ENCODE results near the gene RBMX.
"Not testable (repeated sequence)": the region's sequence is repeated elsewhere in the genome, so short reads cannot be mapped to it uniquely, and the experiment has no call there.

RBMX gene

GRCh38 chrX:136880452-136881013 is at the start of gene RBMX:
Gene RBMX (minus strand): TSS chrX:136880725. CDS start chrX:136879427, 1,298 bp downstream.
- DNase-seq (ENCODE audit: low read depth in 2 of 2) = peak; percentile 79 to 84

DNA sequence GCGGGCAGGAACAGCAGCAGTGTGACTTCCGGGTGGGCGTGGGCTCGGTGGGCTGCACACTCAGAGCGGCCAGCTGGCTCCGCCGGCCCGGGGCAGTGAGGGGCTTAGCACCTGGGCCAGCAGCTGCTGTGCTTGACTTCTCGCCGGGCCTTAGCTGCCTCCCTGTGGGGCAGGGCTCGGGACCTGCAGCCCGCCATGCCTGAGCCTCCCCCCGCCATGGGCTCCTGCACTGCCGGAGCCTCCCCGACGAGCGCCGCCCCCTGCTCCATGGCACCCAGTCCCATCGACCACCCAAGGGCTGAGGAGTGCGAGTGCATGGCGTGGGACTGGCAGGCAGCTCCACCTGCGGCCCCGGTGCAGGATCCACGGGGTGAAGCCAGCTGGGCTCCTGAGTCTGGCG is 40.9 kb upstream of the RBMX start:
- not testable (repeated sequence) for DNase-seq (ENCODE audit: low read depth in 2 of 2)

DNA sequence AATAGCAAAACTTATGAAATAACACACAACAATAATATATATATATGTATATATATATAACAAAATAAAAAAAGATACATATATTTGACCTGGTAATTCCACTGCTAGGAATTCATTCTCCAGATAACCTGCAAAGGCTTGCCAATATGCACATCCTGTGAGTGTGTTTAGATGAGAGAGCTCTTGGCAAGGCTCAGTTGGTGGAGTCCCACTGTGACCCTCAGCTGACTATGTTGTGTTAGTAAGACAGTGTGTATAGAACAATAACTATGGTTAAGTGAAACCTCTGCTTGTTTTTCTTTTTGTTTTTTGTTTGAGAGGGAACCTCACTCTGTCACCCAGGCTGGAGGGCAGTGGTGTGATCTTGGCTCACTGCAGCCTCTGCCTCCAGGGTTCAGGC is 39.5 kb upstream of the RBMX start:
- DNase-seq (ENCODE audit: low read depth in 2 of 2) = no peak

GRCh38 chrX:136916827-136917226 is 36.3 kb upstream of the RBMX start:
- no peak for DNase-seq (ENCODE audit: low read depth in 2 of 2)

GRCh38 chrX:136911661-136912060 is 31.1 kb upstream of the RBMX start:
- not testable (repeated sequence) for DNase-seq (ENCODE audit: low read depth in 2 of 2)

- no peak for DNase-seq (ENCODE audit: low read depth in 2 of 2)
Measured at GRCh38 chrX:136911253-136911652, 30.7 kb upstream of the RBMX start.

GRCh38 chrX:136910565-136911035 is 30.1 kb upstream of the RBMX start:
- DNase-seq (ENCODE audit: low read depth in 2 of 2) = no peak

GRCh38 chrX:136909706-136910564 is 29.4 kb upstream of the RBMX start:
- DNase-seq (ENCODE audit: low read depth in 2 of 2) = peak; percentile 39 to 42

DNA sequence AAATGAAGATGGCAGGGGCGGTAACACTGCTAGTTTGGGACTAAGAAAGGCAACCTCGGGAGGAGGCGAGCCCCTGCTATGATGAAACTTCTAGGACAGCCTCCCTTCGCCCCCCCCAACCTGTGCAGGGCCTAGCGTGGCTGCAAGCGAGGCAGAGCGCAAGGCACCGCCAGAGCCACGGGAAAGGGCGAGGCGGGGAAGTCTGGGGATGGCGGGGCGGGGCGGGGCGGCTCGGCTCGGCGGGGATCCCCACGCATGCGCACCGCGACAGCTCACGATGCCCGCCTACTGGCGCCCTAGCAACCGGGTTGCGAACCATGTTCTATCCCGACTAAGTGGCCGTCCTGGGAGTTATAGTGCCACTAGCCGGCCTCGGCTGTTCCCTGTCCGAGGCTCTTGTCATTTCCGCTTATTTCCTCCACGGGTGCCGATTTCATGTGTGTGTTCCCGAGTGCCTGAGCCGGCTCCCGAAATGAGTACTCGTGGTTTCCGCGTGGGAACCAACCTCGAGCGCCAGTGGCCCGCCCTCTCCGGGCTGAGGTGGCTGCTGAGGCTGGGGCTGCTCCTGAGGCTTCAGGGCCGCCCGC is 28.7 kb upstream of the RBMX start:
- DNase-seq (ENCODE audit: low read depth in 2 of 2) = peak; percentile 45 to 71

DNA sequence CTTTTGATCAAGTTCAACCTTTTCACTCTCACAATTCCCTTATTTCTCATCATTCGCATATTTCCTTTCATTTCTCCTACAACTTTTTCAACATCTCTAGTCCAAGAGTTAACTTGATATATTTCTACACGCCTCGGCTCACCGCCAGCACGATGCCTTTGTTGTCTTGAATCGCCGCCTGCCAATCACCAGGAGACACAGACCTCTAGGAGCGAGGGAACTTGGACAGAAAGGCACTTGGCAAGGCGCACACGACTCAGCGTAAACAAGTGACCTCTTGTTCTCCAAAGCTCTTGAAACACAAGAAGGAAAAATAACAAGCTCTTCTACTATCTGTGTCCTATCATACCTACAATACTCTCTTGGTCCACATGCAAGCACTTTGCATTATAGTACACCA is 27.1 kb upstream of the RBMX start:
- DNase-seq (ENCODE audit: low read depth in 2 of 2) = no peak

DNA sequence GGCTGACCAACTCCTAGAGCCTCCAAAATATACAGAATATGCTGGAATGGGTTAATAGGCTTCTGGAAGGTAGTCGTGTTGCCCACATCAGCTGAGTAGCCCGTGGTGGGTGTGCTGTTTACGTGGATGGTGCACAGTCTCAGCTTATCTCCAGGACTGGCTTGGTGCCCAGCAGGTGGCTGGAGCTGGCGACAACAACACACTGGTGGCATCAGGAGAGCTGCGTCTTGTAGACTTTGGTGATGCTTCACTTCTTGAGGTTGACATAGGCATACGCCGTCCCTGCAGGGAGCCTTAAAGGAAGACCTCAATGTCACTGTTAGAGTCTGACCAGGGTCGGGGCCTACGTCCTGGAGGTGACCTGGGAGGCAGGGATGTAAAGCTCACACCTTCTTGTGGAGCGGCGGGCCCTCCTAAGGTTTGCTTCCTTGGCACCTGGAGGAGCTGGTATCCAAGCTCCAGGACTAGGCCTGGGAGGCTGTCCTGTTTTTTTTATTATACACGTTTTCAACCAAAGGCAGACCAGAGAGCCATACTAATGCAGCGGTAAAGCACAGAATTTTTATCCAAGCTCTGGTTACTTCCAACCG is 26.5 kb upstream of the RBMX start:
- DNase-seq (ENCODE audit: low read depth in 2 of 2) = no peak

- not testable (repeated sequence) for DNase-seq (ENCODE audit: low read depth in 2 of 2)
Measured at GRCh38 chrX:136904067-136904466, 23.5 kb upstream of the RBMX start.

GRCh38 chrX:136900071-136900470 is 19.5 kb upstream of the RBMX start:
- DNase-seq (ENCODE audit: low read depth in 2 of 2) = not testable (repeated sequence)

DNA sequence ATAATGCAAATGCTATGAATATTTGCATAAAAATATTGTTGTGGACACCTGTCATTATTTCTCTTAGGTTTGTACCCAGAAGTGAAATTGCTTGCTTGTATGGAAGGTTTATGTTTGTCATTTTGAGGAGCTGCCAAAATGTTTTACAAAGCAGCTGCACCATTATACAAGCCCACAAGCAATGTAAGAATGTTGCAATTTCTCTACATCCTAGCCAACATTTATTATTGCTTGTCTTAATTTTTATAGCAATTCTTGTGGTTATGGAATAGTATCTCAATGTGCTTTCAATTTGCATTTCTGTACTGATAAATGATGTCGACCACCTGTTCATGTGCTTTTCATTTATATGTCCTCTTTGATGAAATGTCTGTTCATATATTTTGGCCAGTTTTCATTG is 18.7 kb upstream of the RBMX start:
- no peak for DNase-seq (ENCODE audit: low read depth in 2 of 2)

DNA sequence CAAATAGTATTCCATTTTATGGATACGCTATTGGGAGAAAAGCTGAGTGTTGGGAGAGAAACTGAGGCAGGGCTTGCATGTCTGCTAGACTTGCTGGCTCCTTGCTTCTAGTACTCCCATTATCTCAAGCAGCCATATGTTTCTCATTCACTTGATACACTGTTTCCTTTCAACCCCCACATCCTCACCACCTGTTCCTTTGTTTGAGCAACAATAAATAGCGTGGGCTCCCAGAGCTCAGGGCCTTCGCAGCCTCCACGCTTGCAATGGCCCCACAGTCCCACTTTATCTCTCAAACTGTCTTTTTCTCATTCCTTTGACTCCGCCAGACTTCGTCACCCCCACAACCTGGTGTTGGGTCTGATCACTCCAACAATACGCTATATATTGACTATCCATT is 18.2 kb upstream of the RBMX start:
- not testable (repeated sequence) for DNase-seq (ENCODE audit: low read depth in 2 of 2)

DNA sequence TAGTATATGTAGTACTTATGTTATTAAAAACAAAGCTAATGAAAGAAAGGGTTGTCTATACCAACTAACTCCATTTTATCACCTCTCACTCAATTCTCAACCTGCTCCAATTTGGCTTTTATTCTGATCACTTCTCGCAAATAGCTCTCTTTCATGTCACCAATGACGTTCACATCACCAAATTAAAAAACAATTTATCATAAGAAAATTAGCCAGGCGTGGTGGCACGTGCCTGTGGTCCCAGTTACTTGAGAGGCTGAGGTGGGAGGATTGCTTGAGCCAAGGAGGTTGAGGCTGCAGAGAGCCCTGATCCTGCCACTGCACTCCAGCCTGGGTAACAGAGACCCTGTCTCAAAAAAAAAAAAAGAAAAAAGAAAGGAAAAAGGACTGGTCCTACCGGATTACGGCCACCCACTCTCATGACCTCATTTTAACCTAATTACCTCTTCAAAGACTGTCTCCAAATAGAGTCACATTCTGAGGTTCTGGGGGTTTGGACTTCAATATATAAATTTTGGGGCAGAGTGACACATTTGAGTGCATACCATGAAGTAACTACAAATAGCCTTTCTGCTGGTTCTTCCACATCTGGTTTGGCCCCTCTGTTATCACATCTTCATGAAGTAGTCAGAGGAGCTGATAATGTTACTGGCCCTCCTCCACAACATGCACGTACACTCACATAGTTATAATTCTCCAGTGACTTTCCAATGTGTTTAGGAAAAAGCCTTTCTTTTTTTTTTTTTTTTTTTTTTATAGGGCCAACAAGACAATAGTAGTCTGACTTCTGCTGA is 15.8 kb upstream of the RBMX start:
- DNase-seq (ENCODE audit: low read depth in 2 of 2) = no peak

DNA sequence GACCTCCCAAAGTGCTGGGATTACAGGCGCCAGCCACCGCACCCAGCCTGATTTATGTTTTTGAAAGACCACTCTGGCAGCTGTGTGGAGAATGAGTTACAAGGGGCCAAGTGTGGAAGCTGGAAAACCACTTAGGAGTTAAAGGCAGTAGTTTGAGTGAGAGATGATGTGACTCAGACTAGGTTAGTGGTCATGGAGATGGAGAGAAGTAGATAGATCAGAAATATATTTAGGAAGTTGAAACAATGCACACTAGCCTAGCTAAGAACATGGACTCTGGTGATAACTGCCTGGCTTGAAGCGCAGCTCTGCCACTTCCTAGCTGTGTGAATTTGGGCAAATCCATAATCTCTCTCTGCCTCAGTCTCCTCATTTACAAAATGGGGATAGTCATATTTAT is 11.9 kb upstream of the RBMX start:
- DNase-seq (ENCODE audit: low read depth in 2 of 2) = no peak

DNA sequence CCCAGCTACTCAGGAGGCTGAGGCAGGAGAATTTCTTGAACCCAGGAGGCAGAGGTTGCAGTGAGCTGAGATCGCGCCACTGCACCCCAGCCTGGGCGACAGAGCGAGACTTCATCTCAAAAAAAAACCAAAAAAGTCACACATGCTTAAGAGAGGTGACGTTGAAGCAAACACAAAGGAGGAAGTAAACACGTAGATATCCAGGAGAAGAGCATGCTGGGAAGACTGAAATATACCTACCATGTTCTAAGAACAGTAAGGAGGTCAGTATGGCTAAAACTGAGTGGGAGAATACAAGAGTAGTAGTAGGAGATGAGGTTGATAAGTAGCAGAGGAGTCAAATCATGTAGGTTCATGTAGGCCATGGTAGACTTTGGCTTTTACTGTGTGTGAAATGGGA is 10.1 kb upstream of the RBMX start:
- DNase-seq (ENCODE audit: low read depth in 2 of 2) = not testable (repeated sequence)

GRCh38 chrX:136889269-136889668 is 8.7 kb upstream of the RBMX start:
- no peak for DNase-seq (ENCODE audit: low read depth in 2 of 2)

DNA sequence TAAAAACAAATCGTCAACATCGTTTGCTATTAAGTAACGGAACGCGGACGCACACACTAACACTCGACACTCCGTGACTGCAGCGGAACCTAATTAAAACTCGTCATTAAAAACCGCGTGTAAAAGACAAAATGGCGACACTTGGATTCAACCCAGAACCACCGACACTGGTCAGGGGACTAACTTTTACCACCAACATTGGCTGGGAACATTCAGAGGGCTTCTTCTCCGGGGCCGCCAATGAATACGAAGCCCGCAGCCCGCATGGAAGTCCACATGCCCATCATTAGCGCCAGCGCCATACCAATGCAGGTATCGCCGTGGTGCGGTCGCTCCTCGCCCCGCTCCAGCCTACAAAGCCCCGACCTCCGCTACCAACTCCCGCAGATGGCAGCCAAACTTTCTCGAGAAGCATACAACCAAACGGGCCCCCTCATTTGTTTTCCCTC is 498 bp downstream of the RBMX start:
- DNase-seq (ENCODE audit: low read depth in 2 of 2) = peak in 1 of 2 donors; percentile 7

DNA sequence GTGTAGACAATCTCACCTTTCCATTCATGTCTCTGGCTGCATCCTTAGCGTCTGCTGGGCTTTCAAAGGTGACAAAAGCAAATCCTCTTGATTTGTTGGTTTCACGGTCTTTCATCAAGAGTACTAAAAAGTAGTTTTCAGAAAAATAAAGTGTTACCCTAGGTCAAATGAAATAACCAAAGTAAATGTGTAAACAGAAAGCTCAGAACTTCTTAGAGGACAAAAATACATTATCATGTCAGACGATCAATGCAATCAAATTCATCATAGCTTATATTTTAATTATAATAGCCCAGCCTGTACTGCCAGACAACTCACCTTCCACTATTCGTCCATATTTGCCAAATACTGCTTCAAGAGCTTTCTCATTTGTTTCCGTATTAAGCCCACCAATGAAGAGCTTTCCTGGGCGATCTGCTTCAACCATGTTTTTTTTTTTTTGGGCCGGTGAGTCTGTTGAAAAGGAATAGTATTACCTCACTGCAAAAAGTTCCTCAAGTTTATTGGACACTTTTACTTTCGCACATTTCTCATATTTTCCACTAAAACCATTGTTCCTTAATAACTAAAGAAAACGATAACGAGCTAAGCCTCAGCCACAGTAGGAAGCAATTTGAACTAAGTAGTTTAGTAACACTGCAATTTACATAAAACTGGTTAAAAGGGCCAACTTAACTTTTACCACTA is 1.4 kb downstream of the RBMX start:
- no peak for DNase-seq (ENCODE audit: low read depth in 2 of 2)
